Colonic mucosa (tissue), 4 donors: ENCODE data around the gene PSAPL1. TPM values are rescaled to one million over a fixed set of nuclear protein-coding genes. Genes with fewer than 3 reads are reported as not detected.

Experiments used
- DNase-seq: peaks from one replicate; pipeline ENCODE4 v3.0.0-alpha.2; 2020
- H3K27ac ChIP-seq: fragments of 200-600 bp; one replicate; pipeline ENCODE4 v1.8.0; 2021
- H3K27me3 ChIP-seq: fragments of 200-600 bp; one replicate; pipeline ENCODE4 v1.8.0; 2021
- H3K36me3 ChIP-seq: fragments of 200-600 bp; one replicate; pipeline ENCODE4 v1.8.0; 2021
- H3K4me1 ChIP-seq: fragments of 200-600 bp; one replicate; pipeline ENCODE4 v1.8.0; 2021; ENCODE audit warnings: mild to moderate bottlenecking
- H3K4me3 ChIP-seq: fragments of 200-600 bp; one replicate; pipeline ENCODE4 v1.8.0; 2021
- H3K9ac ChIP-seq, 2 donors: one replicate each; pipeline ENCODE4 v1.7.0; 2013; ENCODE audit warnings: control low read depth in 2 of 2, low read depth in 2 of 2, low read length in 2 of 2
- H3K9me3 ChIP-seq: fragments of 200-600 bp; one replicate; pipeline ENCODE4 v1.8.0; 2021
- intact Hi-C: fragments of 100-400 bp; cut with DNase I; formaldehyde crosslinking; loops from one replicate; pipeline ENCODE4 v1.14.1; 2022
- total RNA-seq, 2 donors: library from RNA; stranded (reverse); fragmentation: NEBNext Ultra II Directional in 1 of 2; extraction: Animal tissue kit (Norgen Biotek cat#: 25700) in 1 of 2; gene quantifications; one replicate each; pipeline ENCODE4 v1.2.1, GENCODE V29; 2021
- TF ChIP-seq, protein P1 (sequence below): fragments of 200-600 bp; IDR thresholded peaks from one replicate; pipeline ENCODE4 v1.8.0; 2022; ENCODE audit warnings: antibody characterized with exemption, mild to moderate bottlenecking
- donor health status: healthy.
- donor health status: DM: no; HTN: no; CAD: no.
- donor health status: DM: no; HTN: no; CAD: no.

Gene PSAPL1
- total RNA-seq, 2 donors from 2014 or later, result not detected

GRCh38 chr4:7470111-7470510 is 35.4 kb upstream of the PSAPL1 start:
- Histone ChIP-seq H3K27ac (no peak overlapping the region), H3K4me1 (no peaks in the 10 kb centered on the region), H3K36me3 (no peaks in the 10 kb centered on the region), H3K9ac (no peak overlapping the region), H3K27me3 (no peaks in the 10 kb centered on the region), H3K4me3 (no peak overlapping the region), H3K9me3 (no peaks in the 10 kb centered on the region)
- TF ChIP-seq, protein P1, sequence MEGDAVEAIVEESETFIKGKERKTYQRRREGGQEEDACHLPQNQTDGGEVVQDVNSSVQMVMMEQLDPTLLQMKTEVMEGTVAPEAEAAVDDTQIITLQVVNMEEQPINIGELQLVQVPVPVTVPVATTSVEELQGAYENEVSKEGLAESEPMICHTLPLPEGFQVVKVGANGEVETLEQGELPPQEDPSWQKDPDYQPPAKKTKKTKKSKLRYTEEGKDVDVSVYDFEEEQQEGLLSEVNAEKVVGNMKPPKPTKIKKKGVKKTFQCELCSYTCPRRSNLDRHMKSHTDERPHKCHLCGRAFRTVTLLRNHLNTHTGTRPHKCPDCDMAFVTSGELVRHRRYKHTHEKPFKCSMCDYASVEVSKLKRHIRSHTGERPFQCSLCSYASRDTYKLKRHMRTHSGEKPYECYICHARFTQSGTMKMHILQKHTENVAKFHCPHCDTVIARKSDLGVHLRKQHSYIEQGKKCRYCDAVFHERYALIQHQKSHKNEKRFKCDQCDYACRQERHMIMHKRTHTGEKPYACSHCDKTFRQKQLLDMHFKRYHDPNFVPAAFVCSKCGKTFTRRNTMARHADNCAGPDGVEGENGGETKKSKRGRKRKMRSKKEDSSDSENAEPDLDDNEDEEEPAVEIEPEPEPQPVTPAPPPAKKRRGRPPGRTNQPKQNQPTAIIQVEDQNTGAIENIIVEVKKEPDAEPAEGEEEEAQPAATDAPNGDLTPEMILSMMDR, result no peak
- intact Hi-C loops, result no loop called here
- no peak for DNase-seq

- no peak for DNase-seq
- Histone ChIP-seq H3K27ac (no peak overlapping the region), H3K27me3 (no peaks in the 10 kb centered on the region), H3K4me1 (no peaks in the 10 kb centered on the region), H3K9ac (no peak overlapping the region), H3K36me3 (no peaks in the 10 kb centered on the region), H3K9me3 (no peaks in the 10 kb centered on the region), H3K4me3 (no peak overlapping the region)
- intact Hi-C loops, result loop anchor here (10.0 kb wide), 1 partner anchor 274 kb away; the partner anchor contains the start of gene SORCS2
- TF ChIP-seq, protein P1, result no peak
These were observed 34.3 kb upstream of the PSAPL1 start for GRCh38 chr4:7469023-7469422.

DNA sequence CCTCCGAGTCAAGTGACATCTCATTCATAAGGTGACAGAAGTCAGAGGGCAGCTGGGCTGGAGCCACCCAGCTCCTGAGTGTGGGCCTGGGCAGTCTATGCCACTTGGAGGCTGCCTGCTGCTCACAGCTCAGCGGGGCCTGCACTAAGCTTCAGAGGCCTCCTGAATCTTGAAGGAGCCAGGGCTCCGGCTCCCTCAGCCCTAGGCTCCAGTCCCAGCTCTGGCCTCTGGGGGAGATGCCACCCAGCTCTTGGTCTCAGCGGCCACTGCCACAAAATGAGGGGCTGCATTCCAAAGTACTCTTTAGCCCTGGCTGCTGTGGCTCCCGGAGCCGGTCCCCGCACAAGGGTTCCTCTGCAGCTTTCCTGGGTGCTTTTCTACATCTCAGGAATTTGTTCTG is 32.7 kb upstream of the PSAPL1 start:
- intact Hi-C loops, result loop anchor here (10.0 kb wide), 1 partner anchor 273 kb away; the partner anchor contains the start of gene SORCS2
- H3K9me3 ChIP-seq, result no peaks in the 10 kb centered on the region
- H3K36me3 ChIP-seq, result no peaks in the 10 kb centered on the region
- no peaks in the 10 kb centered on the region for H3K27me3 ChIP-seq
- DNase-seq, result no peak
- H3K4me3 ChIP-seq, result no peak overlapping the region
- no peaks in the 10 kb centered on the region for H3K4me1 ChIP-seq
- no peak overlapping the region for H3K9ac ChIP-seq
- TF ChIP-seq, protein P1, result no peak
- no peak overlapping the region for H3K27ac ChIP-seq

- H3K4me1 ChIP-seq, result no peaks in the 10 kb centered on the region
- H3K36me3 ChIP-seq, result no peaks in the 10 kb centered on the region
- H3K4me3 ChIP-seq, result no peak overlapping the region
- no peak overlapping the region for H3K9ac ChIP-seq
- intact Hi-C loops, result loop anchor here (10.0 kb wide), 1 partner anchor 272 kb away; the partner anchor contains the start of gene SORCS2
- H3K27ac ChIP-seq, result no peak overlapping the region
- no peaks in the 10 kb centered on the region for H3K27me3 ChIP-seq
- H3K9me3 ChIP-seq, result no peaks in the 10 kb centered on the region
- TF ChIP-seq, protein P1, result no peak
- no peak for DNase-seq
These were observed 32.2 kb upstream of the PSAPL1 start for GRCh38 chr4:7466904-7467303.

DNA sequence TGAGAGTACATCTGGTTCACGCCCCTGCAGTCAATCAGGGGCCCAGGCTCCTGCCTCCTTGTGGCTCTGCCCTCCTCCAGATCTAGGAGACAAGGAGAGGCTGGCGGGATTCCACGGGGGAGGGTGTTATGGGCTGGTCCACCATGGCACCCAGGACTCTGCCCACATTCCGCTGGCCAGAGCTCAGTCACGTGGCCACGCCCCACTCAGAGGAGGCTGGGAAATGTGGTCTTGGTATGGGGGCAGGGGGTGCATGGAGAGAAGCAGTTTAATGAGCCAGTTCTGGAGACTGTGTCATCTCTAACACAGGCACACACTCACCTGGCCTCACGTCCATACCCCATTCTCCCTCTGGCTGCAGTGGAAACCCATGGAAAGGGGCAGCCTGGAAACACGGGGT is 31.5 kb upstream of the PSAPL1 start:
- Histone ChIP-seq H3K9me3 (no peaks in the 10 kb centered on the region), H3K36me3 (no peaks in the 10 kb centered on the region), H3K27me3 (no peaks in the 10 kb centered on the region), H3K4me1 (no peaks in the 10 kb centered on the region), H3K4me3 (no peak overlapping the region), H3K9ac (no peak overlapping the region), H3K27ac (no peak overlapping the region)
- TF ChIP-seq, protein P1, result no peak
- intact Hi-C loops, result loop anchor here (10.0 kb wide), 1 partner anchor 271 kb away; the partner anchor contains the start of gene SORCS2
- DNase-seq, result no peak
